Measurements from ENCODE around the gene MRPL47.

MRPL47 gene

DNA sequence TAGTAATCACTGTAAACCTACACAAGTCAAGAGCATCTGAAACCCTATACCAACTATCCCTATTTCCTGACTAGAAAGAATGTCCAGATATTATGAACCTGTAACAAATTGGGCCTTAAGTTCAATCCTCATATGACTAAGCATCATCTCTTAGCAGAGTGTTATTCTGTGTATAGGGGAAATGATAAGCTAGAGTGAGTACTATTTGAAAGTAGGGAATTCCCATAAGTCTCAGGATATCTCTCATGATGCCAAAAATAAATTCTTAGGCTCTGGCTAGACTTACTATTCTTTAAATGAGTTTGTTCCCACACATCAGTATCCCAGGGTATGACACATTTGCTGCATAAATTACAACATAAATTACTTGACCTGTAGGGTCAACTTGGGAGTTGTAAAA, 15.3 kb downstream of the MRPL47 start:
- DNase-seq = no peak

DNA sequence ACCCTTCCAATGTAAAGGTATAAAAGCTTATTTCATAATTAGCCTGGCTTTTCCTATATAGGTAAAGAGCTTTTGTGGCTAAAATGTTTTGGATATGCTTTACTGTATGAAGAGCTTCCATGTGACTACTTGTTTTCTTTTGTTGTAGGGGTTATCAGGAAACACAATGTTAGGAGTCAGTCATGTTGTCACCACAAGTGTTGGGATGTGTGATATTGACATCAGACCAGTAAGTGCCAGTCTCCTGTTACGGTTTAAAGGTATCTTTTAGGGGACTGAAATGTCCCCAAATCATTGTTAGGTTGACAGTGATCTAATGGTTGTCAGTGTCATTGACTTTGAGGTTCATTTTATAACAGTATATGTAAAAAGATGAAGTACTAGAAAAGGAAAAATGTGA, 23.4 kb downstream of the MRPL47 start:
- no peak for DNase-seq

DNA sequence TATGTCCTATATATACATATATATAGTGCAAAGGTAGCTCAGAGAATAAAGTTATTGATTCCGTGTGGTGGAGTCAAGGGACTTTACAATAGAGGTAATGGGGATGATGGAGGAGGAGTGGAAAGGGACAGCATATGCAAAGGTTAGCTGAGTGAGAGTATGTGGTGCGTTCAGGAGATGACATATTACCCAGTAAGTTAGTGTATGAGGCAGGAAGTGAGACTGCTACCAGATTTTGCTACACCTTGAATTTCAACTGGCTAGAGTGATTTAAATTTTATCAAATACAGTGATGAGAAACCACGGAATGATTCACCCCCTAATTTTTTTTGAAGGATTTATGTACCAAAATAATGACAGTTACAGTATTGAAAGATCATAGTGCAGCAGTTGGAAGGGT, 38.9 kb downstream of the MRPL47 start:
- DNase-seq = no peak

DNA sequence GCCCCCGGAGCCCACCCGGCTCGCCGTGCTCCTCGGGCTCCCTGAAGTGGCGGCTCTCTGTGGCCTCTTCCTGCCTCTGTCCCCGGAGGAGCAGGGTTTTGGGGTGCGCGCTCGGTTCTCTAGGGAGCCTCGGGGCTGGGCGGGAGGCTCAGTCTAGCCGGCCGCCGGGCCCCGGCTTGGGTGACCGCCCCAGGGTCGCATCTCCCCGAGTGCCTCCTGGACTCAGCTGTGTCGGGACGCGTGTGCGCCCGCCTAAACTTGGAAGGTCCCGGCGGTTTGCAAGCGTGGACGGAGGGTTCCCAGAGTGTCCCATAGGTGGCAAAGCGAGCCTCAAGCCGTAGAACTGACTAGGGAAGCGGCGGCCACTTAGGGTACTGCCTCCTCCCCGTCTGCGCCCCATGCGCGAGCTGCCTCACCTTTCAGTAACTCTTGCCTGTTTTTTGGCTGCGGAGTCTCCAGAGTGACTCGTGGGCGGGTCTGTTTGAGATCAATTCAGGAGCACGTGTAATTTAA, 41.1 kb downstream of the MRPL47 start:
- DNase-seq = peak; percentile 54

DNA sequence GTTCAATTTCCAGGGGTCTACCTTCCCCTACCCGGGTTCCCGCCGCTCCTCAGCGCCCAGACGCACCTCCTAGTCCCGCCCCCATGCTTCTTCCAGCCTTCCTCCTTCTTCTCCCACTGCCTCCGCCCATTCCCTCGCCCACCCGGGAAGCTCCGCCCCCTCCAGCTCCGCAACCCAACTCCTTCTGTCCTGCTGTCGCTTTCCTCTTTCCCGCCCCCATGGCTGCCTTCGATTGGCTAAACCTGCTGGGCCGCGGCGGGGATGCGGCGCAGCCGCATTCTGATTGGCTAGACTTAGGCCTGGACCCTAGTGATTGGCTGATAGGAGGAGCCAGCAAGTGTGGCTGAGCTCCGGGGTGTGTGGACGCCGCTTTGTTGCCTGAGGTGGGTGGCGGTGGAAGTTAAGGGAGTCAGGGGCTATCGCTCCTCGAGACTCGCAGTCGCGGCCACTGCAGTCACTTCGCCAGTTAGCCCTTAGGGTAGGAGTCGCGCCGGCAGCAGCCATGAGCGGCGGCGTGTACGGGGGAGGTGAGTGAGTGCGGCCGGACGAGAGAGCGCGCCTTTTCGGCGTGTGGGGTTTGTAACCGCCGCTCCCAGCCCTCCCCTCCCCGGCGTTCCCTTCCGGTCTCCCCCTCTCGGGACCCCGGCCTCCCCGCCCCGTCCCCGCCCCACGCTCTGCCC, 41.7 kb downstream of the MRPL47 start, which contains the start of gene ACTL6A:
ACTL6A (plus strand) TSS at position 336 of the 680 bp plus-strand sequence; CDS start at position 503, 167 bp downstream.
- peak; percentile 99 for DNase-seq

DNA sequence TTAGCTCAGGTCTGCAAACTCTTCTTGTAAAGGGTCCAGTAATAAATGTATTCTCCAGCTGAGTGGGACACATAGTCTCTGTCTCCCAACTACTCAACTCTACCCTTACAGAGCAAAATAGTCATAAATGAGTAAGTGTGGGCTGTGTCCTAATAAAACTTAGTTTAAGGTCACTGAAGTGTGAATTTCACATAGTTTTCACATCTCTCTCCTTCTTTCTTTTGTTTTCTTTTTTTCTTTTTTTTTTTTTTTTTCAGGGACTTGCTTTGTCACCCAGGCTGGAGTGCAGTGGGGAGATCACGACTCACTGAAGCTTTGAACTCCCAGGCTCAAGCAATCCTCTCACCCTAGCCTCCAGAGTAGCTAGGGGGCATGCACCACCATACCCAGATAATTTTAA, 43.6 kb downstream of the MRPL47 start:
- DNase-seq = no peak

DNA sequence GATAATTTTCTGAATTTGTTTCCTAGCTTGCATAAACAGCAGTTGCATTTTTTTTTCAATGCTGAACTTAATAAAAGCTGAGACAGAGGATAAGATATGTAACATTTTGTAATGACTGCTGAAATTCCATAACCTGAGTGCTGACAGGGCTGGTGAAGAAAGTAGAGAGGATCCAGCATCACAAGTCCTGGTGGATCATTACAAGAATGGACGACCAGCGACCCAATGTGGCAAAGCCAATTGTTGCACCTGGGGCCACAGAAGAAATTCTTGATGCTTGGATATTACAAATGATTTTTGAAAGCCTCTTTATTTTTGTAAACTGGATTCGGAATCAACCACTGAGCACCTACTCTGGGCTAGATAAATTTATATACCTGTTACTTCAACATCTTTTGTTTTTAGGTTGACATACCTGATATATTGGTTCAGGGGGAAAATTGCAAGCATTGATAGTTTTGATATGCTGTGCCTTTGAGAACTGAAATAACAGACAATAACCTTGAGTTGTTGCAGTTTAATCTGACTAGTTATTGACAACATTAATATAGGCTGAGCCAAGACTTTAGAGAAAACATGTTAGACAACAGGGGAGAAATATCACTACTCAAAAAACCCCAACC, 45.6 kb downstream of the MRPL47 start:
- peak; percentile 18 for DNase-seq

DNA sequence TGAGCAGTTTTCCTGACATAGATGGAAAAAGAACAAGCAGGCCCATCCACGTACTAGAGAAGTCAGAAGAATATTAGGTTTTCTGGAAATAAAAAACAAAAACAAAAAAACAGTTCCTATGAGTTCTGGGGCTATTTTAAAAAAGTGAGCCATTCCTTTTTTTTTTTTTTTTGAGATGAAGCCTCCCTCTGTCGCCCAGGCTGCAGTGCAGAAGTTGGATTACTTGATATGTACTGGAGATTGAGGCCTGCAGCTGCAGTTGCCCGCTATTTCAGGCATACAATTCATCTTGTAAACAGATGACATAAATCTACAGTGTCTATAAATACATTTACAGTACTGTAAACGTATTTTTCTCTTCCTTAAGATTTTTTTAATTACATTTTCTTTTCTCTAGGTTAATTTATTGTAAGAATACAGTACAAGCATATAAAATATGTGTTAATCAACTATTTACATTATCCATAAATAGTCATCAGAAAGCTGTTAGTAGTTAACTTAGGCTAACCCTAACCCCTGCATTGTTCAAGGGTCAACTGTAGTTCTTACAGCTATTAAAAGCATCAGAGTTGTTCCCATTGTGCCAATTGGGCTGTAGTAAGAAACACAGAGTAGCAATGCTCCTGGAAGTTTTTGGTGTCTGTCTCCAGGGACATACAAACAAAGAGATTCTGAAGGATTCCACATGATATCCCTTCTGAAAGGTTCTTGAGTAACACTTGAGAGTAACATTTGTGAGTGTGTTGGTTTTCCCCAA, 52.9 kb downstream of the MRPL47 start:
- DNase-seq = no peak

DNA sequence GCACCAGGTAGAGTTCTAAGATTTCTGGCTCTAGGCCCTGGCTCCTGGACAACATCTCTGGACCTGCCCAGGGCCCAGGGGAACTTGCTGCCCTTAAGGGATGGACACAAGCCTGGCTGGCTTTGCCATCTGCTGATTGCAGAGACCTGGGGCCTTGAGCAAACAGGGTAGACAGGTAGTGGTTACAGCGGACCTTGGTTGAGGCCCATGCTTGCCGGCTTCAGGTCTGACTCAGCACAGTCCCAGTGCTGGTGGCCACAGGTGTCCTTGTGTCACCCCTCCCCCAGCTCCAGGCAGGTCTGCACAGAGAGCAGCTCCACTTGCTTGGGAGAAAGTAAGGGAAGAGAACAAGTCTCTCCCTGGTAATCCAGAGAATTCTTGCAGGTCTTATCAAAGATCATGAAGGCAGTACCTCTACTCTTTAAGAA, 57.6 kb downstream of the MRPL47 start:
- no peak for DNase-seq

DNA sequence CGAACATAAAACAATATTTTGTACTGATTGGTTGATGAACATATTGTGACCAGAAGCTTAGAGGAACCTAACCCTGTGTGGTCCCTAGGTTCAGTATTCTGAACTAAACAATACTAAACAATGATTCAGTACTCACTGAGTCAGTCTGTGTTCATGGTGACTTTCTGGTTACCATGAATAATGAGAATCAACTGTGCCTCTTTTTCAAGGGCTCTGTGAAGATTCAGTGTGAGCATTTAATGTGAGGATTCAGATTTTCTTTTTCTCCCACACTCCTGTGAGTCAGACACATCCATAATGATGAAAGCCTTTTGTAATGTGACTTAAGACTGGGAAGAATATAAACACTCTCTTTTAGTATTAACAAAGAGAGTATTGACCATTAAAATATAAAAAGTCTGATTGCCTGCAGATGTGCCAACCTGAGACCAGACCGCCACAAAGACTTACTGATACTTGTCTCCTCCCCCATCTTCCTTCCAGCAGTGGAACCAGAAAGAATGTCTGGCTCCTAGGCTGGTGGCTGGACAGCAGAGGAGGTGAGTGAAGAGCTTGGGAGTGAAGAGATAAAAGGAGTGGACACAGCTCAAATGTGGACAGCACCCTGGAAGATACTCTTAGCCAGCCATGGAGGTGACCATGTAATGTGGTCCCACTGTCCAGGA, 59.3 kb downstream of the MRPL47 start:
- DNase-seq = no peak

DNA sequence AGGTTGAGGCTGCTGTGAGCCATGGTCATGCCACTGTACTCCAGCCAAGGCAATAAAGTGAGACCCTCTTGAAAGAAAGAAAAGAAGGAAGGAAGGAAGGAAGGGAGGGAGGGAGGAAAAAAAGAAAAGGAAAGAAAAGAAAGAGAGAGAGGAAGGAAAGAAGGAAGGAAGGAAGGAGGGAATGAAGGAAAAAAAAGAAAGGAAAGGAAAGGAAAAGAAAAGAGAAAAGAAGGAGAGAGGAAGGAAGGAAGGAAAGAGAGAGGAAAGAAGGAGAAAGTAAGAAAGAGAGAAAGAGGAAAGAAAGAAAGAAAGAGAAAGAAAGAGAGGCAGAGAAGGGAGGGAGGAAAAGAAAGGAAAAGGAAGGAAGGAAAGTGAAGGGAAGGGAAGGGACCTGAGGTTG, 62.1 kb downstream of the MRPL47 start:
- DNase-seq = no peak

DNA sequence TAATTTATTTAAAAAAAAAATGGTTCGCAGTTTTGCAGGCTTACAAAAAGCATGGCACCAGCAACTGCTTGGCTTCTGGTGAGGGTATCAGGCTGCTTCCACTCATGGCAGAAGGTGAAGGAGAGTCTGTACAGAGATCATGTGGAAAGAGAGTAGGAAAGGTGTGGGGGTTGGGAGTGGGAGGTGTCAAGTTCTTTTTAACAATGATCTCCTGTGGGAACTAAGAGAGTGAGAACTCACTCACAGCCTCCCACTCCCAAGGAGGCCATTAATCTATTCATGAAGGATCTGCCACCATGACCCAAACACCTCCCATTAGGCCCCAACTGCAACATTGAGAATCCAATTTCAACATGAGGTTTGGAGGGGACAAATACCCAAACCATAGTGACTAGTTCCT, 62.8 kb downstream of the MRPL47 start:
- DNase-seq = no peak

DNA sequence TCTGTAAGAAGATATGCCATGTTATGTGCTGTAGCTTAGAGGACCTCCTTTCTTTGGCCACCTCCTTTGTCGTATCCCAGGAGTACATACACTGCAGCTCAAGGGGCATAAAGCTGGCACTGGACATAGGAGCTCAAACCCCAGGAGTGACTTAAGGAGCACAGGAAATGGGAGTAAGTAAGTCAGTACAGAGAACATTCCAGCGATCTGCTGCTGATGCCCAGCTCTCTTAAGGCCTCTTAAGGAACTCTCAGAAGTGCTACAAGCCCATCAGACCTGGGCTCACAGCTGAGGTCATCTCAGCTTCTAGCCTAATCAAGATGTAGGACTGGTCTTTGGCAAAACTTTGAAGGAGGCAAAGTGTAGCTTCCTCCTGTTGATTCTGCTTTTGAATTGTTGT, 63.3 kb downstream of the MRPL47 start:
- DNase-seq = no peak
